ENCODE data around the gene PHF21A.

The PHF21A gene

GRCh38 chr11:46144741-46145140, 23.5 kb upstream of the PHF21A start:
- peaks cover 15% of the 10 kb centered on the region in 2 experiments for H3K27me3 ChIP-seq (ENCODE audit: control insufficient read depth in 1 of 2, insufficient read depth in 1 of 2, low read length in 2 of 2)
- H2BK5ac ChIP-seq (ENCODE audit: low read depth, low read length, poor library complexity, severe bottlenecking) = no peak overlapping the region
- H2AFZ ChIP-seq (ENCODE audit: low read depth, low read length) = no peak overlapping the region
- no peaks in the 10 kb centered on the region for H3K9me3 ChIP-seq (ENCODE audit: control insufficient read depth, low read length)
- H3K4ac ChIP-seq (ENCODE audit: low read depth in 1 of 2, low read length in 2 of 2) = no peak overlapping the region
- H2BK12ac ChIP-seq (ENCODE audit: low read length in 2 of 2) = no peak overlapping the region
- H2BK120ac ChIP-seq (ENCODE audit: low read depth, low read length) = no peak overlapping the region
- H3K14ac ChIP-seq (ENCODE audit: low read length in 2 of 2) = no peak overlapping the region
- no peak overlapping the region for H3K9ac ChIP-seq (ENCODE audit: low read length)
- no peak overlapping the region for H2BK15ac ChIP-seq (ENCODE audit: low read depth, poor library complexity, severe bottlenecking)
- H3K79me1 ChIP-seq (replicated peaks; ENCODE audit: low read length, poor library complexity, severe bottlenecking) = no peaks in the 10 kb centered on the region
- no peak overlapping the region for H3K23ac ChIP-seq (ENCODE audit: low read length in 2 of 2)
- no peak overlapping the region for H3K4me3 ChIP-seq (ENCODE audit: insufficient read depth in 1 of 2, low read depth in 1 of 2, low read length in 2 of 2)
- H3K4me1 ChIP-seq (ENCODE audit: control insufficient read depth, insufficient read depth, low read depth, low read length) = peaks cover 4% of the 10 kb centered on the region
- H3K27ac ChIP-seq (ENCODE audit: low read length, poor library complexity, severe bottlenecking) = no peak overlapping the region
- H2AK5ac ChIP-seq (ENCODE audit: low read length, severe bottlenecking) = no peak overlapping the region
- no peak overlapping the region for H4K8ac ChIP-seq (ENCODE audit: low read length)
- no peak for DNase-seq
- no peaks in the 10 kb centered on the region for H3K36me3 ChIP-seq (ENCODE audit: control insufficient read depth in 1 of 2, insufficient read depth in 2 of 2, low read depth in 1 of 2, low read length in 2 of 2)
- no peak overlapping the region for H3K4me2 ChIP-seq (ENCODE audit: low read length, poor library complexity, severe bottlenecking)
- no peak overlapping the region for H4K91ac ChIP-seq (ENCODE audit: low read length)
- WGBS = 84% methylated on average over 8 of the region's 8 CpGs
- no peak overlapping the region for H3K18ac ChIP-seq (ENCODE audit: low read depth in 1 of 2, low read length in 2 of 2)

GRCh38 chr11:46143049-46143806, 22.0 kb upstream of the PHF21A start:
- no peaks in the 10 kb centered on the region for H3K36me3 ChIP-seq (ENCODE audit: control insufficient read depth in 1 of 2, insufficient read depth in 2 of 2, low read depth in 1 of 2, low read length in 2 of 2)
- peak overlapping the region; percentile 56 for H4K91ac ChIP-seq (ENCODE audit: low read length)
- H3K23ac ChIP-seq (ENCODE audit: low read length in 2 of 2) = peak overlapping the region in 1 of 2 experiments; percentile 60
- H3K79me1 ChIP-seq (replicated peaks; ENCODE audit: low read length, poor library complexity, severe bottlenecking) = no peaks in the 10 kb centered on the region
- H3K14ac ChIP-seq (ENCODE audit: low read length in 2 of 2) = no peak overlapping the region
- H2BK5ac ChIP-seq (ENCODE audit: low read depth, low read length, poor library complexity, severe bottlenecking) = no peak overlapping the region
- DNase-seq = no peak
- WGBS = 91% methylated on average over 31 of the region's 31 CpGs
- no peak overlapping the region for H3K18ac ChIP-seq (ENCODE audit: low read depth in 1 of 2, low read length in 2 of 2)
- H3K27me3 ChIP-seq (ENCODE audit: control insufficient read depth in 1 of 2, insufficient read depth in 1 of 2, low read length in 2 of 2) = peaks cover 0 to 3% of the 10 kb centered on the region in 2 experiments
- H3K4me3 ChIP-seq (ENCODE audit: insufficient read depth in 1 of 2, low read depth in 1 of 2, low read length in 2 of 2) = no peak overlapping the region
- no peak overlapping the region for H3K4ac ChIP-seq (ENCODE audit: low read depth in 1 of 2, low read length in 2 of 2)
- no peak overlapping the region for H2BK15ac ChIP-seq (ENCODE audit: low read depth, poor library complexity, severe bottlenecking)
- H2BK12ac ChIP-seq (ENCODE audit: low read length in 2 of 2) = no peak overlapping the region
- no peak overlapping the region for H2AK5ac ChIP-seq (ENCODE audit: low read length, severe bottlenecking)
- H3K27ac ChIP-seq (ENCODE audit: low read length, poor library complexity, severe bottlenecking) = no peak overlapping the region
- no peaks in the 10 kb centered on the region for H3K9me3 ChIP-seq (ENCODE audit: control insufficient read depth, low read length)
- H2BK120ac ChIP-seq (ENCODE audit: low read depth, low read length) = no peak overlapping the region
- H4K8ac ChIP-seq (ENCODE audit: low read length) = no peak overlapping the region
- no peak overlapping the region for H3K4me2 ChIP-seq (ENCODE audit: low read length, poor library complexity, severe bottlenecking)
- H3K9ac ChIP-seq (ENCODE audit: low read length) = no peak overlapping the region
- H2AFZ ChIP-seq (ENCODE audit: low read depth, low read length) = no peak overlapping the region
- H3K4me1 ChIP-seq (ENCODE audit: control insufficient read depth, insufficient read depth, low read depth, low read length) = peaks cover 1% of the 10 kb centered on the region

- Histone ChIP-seq H3K36me3 (ENCODE audit: control insufficient read depth in 1 of 2, insufficient read depth in 2 of 2, low read depth in 1 of 2, low read length in 2 of 2) (no peaks in the 10 kb centered on the region), H4K91ac (ENCODE audit: low read length) (no peak overlapping the region), H3K14ac (ENCODE audit: low read length in 2 of 2) (no peak overlapping the region), H3K23ac (ENCODE audit: low read length in 2 of 2) (peak overlapping the region in 1 of 2 experiments; percentile 60), H3K9ac (ENCODE audit: low read length) (no peak overlapping the region), H3K9me3 (ENCODE audit: control insufficient read depth, low read length) (no peaks in the 10 kb centered on the region), H3K4me2 (ENCODE audit: low read length, poor library complexity, severe bottlenecking) (no peak overlapping the region), H3K4me1 (ENCODE audit: control insufficient read depth, insufficient read depth, low read depth, low read length) (peaks cover 1% of the 10 kb centered on the region), H3K27me3 (ENCODE audit: control insufficient read depth in 1 of 2, insufficient read depth in 1 of 2, low read length in 2 of 2) (peaks cover under 1 to 3% of the 10 kb centered on the region in 2 experiments), H3K27ac (ENCODE audit: low read length, poor library complexity, severe bottlenecking) (no peak overlapping the region), H2BK5ac (ENCODE audit: low read depth, low read length, poor library complexity, severe bottlenecking) (no peak overlapping the region), H3K4me3 (ENCODE audit: insufficient read depth in 1 of 2, low read depth in 1 of 2, low read length in 2 of 2) (no peak overlapping the region), H2AK5ac (ENCODE audit: low read length, severe bottlenecking) (no peak overlapping the region), H4K8ac (ENCODE audit: low read length) (no peak overlapping the region), H2BK12ac (ENCODE audit: low read length in 2 of 2) (no peak overlapping the region), H2BK15ac (ENCODE audit: low read depth, poor library complexity, severe bottlenecking) (no peak overlapping the region), H3K4ac (ENCODE audit: low read depth in 1 of 2, low read length in 2 of 2) (no peak overlapping the region), H2AFZ (ENCODE audit: low read depth, low read length) (no peak overlapping the region), H2BK120ac (ENCODE audit: low read depth, low read length) (no peak overlapping the region), H3K79me1 (replicated peaks; ENCODE audit: low read length, poor library complexity, severe bottlenecking) (no peaks in the 10 kb centered on the region), H3K18ac (ENCODE audit: low read depth in 1 of 2, low read length in 2 of 2) (no peak overlapping the region)
- WGBS = 89% methylated on average over 17 of the region's 17 CpGs
- DNase-seq = no peak
Observed at GRCh38 chr11:46142561-46142960, 21.3 kb upstream of the PHF21A start.

GRCh38 chr11:46141597-46141996, 20.3 kb upstream of the PHF21A start:
- Histone ChIP-seq H2BK15ac (ENCODE audit: low read depth, poor library complexity, severe bottlenecking) (no peak overlapping the region), H3K4me3 (ENCODE audit: insufficient read depth in 1 of 2, low read depth in 1 of 2, low read length in 2 of 2) (no peak overlapping the region), H2AFZ (ENCODE audit: low read depth, low read length) (no peak overlapping the region), H3K79me1 (replicated peaks; ENCODE audit: low read length, poor library complexity, severe bottlenecking) (no peaks in the 10 kb centered on the region), H3K27ac (ENCODE audit: low read length, poor library complexity, severe bottlenecking) (no peak overlapping the region), H2BK5ac (ENCODE audit: low read depth, low read length, poor library complexity, severe bottlenecking) (no peak overlapping the region), H3K9me3 (ENCODE audit: control insufficient read depth, low read length) (no peaks in the 10 kb centered on the region), H3K4me1 (ENCODE audit: control insufficient read depth, insufficient read depth, low read depth, low read length) (peaks cover 1% of the 10 kb centered on the region), H2BK12ac (ENCODE audit: low read length in 2 of 2) (no peak overlapping the region), H3K18ac (ENCODE audit: low read depth in 1 of 2, low read length in 2 of 2) (no peak overlapping the region), H4K8ac (ENCODE audit: low read length) (no peak overlapping the region), H2AK5ac (ENCODE audit: low read length, severe bottlenecking) (no peak overlapping the region), H3K14ac (ENCODE audit: low read length in 2 of 2) (peak overlapping the region in 1 of 2 experiments; percentile 41), H3K4ac (ENCODE audit: low read depth in 1 of 2, low read length in 2 of 2) (no peak overlapping the region), H3K27me3 (ENCODE audit: control insufficient read depth in 1 of 2, insufficient read depth in 1 of 2, low read length in 2 of 2) (peaks cover 2 to 10% of the 10 kb centered on the region in 2 experiments), H2BK120ac (ENCODE audit: low read depth, low read length) (no peak overlapping the region), H3K4me2 (ENCODE audit: low read length, poor library complexity, severe bottlenecking) (no peak overlapping the region), H4K91ac (ENCODE audit: low read length) (no peak overlapping the region), H3K9ac (ENCODE audit: low read length) (no peak overlapping the region), H3K23ac (ENCODE audit: low read length in 2 of 2) (no peak overlapping the region), H3K36me3 (ENCODE audit: control insufficient read depth in 1 of 2, insufficient read depth in 2 of 2, low read depth in 1 of 2, low read length in 2 of 2) (no peaks in the 10 kb centered on the region)
- WGBS = 98% methylated on average over 3 of the region's 3 CpGs
- no peak for DNase-seq
